ENCODE measurements around the gene ZNF471.

Gene ZNF471

DNA sequence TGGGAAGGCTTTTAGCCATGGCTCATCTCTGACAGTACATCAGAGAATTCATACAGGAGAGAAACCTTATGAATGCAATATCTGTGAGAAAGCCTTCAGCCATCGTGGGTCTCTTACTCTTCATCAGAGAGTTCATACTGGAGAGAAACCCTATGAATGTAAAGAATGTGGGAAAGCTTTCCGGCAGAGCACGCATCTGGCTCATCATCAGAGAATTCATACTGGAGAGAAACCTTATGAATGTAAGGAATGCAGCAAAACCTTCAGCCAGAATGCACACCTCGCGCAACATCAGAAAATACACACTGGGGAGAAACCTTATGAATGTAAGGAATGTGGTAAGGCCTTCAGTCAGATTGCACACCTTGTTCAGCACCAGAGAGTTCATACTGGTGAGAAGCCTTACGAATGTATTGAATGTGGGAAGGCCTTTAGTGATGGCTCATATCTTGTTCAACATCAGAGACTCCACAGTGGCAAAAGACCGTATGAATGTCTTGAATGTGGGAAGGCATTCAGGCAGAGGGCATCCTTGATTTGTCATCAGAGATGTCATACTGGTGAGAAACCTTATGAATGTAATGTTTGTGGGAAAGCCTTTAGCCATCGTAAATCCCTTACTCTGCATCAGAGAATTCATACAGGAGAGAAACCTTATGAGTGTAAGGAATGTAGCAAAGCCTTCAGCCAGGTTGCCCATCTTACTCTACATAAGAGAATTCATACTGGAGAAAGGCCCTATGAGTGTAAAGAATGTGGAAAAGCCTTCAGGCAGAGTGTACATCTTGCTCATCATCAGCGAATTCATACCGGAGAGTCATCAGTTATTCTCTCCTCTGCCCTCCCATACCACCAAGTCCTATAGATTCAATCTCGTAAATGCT lies 70.3 kb downstream of the ZNF471 start:
- no peak for DNase-seq
